ENCODE data around the gene SPRYD3.
"Not testable (repeated sequence)": the region's sequence is repeated elsewhere in the genome, so short reads cannot be mapped to it uniquely, and the experiment has no call there.

Gene SPRYD3

DNA sequence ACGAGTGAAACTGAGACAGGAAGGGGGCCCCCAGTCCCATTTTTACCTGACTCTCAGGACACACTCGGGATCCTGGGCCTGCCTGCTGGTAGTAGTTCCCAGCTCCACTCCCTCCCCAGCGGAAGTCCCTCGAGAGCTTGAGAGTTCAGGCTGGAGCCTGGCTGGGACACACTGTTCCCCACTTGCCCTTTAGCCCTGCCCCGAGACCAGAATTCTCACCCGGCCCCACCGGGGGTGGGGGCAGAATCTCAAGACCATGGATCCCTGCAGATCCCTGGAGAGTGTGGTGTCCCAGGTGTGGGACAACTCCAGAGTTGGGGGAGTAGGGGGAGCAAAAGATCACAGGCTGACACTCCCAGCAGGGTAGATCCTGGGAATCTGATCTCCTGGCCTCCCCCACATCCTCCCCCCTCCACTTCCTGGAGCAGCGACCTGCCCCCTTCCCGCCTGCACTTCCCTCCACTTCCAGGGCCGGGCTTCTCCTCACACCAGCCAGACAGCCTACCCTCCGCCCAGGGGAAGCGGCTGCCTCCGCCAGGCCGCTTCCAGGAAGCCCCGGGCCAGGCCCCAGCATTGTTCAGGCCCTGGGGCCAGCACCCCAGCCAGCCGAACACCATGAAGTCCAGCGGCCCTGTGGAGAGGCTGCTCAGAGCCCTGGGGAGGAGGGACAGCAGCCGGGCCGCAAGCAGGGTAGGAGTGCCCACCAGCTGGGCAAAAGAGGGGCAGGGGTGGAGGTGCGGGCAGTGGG is 29.4 kb downstream of the SPRYD3 start, which contains the start of gene TNS2:
TSS of gene TNS2 (plus strand) at position 495 of the 748 bp plus-strand sequence. CDS start at position 616, 121 bp downstream.
- DNase-seq = peak; percentile 68

DNA sequence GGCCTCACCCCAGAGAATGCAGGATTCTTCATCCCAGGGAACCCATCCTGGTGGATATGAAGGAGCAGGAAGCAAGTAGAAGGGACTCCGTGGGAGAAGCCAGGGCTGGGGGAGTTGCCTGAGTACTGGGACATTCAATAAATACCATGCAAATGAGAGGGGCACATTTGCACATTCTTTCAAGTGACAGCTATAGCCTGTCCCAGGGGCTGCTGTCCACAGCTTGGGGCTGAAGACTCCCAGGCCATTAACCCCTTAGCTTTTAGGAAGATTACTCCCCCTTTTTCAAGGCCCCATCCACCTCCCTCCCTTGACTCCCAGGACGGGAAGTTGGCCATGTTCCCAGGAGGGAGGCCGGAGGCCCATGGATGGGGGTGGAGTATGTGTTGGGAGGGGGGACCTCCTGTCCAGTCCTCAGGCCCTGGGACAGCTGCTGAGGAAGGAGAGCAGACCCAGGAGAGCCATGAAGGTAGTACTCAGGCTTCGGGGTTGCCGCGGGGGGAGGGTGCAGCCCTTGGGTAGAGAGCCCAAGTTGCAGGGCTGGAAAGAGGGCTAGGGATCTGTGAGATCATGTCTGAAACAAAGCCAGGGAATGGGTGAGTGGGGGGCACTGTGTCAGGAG is 30.3 kb downstream of the SPRYD3 start:
- peak; percentile 83 for DNase-seq

DNA sequence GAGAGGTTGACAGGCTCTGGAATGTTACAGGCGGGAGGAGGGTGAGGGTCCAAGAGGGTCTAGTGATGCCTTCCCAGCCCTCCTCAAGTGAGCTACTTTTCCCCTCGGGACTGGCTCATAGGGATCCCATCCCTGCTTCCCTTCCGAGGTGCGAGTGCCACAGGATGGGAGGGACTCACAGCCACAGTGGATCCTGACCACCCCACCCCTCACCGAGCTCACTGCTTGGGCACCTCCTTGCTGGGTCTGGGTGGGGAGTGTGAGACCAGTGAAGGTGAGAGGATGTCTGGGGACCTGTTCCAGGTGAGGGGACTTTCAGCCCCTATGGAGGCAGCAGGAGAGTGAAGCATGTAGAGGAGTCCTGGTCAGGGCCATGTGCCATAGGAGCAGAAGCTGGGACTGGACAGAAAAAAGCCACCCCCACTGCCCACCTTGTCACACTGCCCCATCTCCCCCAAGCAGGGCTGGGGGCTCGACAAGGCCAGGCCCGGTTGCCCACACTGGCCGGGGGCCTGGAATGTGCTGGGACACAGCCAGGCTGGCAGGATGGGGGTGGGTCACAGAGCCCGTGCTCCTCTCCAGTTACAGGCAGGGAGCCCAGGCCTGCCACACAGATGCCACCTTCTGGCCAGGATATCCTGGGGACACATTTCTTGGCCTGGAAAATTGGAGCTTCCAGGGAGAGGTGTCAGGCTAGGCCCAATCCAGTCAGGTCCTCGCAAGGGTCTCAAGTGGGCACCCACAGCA is 31.0 kb downstream of the SPRYD3 start:
- peak; percentile 63 for DNase-seq

DNA sequence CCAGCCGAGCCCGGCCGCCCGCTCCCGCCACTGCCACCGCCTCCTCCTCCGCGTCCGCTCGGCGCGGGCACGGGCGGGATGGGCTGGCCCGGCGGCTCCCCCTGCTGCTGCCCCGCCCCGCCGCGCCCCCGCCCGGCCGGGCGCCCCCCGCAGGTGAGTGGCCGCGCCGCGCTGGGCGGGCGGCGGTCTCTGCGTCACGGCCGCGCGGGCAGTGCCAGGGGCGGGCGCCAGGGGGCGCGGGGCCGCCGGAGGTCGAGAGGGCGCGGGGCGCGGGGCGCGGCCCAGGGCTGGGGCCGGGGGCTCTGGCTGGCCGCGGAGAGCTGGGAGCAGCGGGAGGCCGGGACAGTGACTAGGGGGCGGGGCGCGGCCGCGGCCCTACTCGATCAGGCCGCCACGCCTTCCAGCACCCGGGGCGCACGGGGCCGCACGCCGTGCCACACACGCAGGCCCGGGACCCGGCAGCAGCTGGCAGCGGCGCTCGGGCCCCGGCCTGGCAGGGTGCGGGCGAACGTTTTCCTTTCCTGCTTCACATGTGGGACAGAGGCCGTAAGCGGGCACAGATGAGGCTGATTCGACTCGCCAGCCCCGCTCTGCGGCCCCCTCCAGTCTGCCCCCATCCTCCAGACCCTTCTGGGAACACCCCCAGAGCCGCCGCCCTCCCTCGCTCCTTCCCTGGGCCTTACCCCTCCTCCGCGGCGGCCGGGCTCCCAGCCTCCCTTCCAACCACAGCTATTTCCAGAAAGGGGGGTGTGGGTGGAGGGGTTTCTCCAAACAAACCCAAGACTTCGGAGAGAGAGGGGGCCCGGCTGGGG is 31.8 kb downstream of the SPRYD3 start:
- peak; percentile 91 for DNase-seq

DNA sequence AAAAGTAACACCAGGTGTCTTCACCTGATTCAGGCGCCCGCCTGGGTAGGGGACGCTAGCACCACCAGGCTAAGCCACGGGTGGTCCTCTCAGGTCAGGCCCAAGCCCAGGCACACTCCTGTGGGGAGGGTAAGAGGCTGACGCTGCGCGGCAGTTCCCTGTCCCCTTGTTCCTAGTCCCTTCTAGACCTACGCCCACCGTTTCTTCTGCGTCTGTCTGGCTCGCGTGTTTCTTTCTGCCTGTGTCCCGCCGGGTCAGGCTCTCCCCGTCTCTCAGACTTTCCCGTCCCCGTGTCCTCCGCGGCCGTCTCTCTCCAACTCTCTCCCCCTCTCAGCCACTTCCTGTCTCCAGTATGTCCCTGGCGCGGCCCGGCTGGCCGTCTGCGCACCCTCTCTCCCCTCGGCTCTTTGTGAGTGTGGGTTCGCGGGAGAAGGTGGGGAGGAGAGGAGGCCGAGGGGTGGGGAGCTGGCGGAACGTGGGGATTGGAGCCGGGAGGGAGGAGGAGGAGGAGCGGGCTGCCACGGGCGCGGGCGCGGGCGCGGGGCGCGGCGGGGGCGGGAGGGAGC is 32.5 kb downstream of the SPRYD3 start:
- peak; percentile 94 for DNase-seq

DNA sequence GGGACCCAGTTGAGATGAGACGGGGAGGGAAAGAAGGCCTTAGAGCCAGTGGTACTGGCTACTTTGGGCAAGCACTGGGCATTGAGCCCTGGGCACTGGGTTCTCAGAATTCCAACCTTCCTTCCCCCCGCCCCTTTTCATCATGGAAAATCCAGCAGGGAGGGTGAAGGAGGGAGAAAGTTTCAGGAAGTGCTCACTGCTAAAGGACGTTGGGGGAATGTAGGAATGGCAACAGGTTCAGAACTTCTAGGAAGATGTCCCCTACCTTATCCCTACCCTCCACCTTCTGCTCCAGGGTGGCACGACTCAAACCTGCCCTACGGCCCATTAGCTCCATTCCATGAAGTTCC is 33.5 kb downstream of the SPRYD3 start:
- no peak for DNase-seq

DNA sequence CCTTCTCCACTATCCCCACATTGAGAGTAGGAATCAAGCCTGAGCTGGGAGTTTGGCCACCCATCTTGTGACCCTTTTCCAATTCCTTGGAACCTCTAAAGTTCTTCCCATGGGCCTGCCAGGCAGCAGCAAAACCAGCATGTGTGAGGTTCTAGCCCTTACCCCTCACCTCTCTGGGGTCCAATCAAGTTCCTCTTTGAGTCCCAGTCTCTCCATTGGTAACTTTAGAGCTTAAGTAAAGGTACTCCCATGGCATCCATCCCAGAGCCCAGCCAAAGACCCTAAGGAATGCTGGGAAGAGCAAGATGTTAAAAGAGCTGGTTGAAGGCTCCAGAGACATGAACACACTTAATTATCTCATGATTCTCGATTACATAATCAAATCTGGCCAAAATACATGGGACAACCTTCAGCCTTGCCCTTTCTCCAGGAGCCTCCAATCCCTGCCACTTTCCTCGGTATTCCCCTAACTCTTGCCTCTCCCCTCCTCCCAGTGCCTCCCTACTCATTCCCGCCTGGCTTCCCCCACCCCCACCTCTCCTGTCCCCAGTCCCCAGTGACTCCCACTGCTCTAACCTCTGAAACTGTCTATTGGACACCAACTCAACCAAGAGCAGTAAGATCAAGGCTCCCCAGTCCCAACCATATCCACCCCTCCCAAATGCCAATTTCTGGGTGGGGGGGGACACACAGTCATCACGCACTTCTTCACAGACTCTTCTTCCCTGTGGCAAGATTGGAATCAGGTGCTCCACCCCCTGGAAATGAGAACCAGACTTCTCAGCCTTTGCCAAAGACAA is 34.1 kb downstream of the SPRYD3 start:
- no peak for DNase-seq

DNA sequence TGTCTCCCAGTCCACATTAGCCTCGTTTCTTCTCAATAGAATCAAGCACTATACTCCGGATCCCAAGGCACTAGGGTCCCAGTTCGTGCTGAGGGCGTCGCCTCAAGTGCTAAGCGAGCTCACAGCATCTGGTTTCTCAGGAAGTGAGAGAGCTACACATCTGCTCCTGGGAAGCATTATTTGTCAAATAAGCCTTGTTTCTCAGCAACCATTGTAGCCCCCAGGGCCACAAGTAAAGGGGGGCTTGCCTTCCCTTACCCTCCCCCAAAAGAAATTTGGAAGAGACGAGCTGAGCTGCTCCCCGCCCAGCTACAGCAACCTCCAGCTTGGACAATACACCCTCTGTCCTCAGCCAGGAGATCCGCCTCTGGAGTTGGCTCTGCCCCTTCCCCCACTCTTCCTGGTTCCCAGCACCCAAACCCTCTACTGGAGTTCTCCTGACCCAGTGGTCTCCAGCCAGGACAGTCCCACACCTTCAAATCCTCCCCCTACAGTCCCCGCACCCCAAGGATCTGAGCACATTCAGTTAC is 35.1 kb downstream of the SPRYD3 start:
- DNase-seq = no peak

DNA sequence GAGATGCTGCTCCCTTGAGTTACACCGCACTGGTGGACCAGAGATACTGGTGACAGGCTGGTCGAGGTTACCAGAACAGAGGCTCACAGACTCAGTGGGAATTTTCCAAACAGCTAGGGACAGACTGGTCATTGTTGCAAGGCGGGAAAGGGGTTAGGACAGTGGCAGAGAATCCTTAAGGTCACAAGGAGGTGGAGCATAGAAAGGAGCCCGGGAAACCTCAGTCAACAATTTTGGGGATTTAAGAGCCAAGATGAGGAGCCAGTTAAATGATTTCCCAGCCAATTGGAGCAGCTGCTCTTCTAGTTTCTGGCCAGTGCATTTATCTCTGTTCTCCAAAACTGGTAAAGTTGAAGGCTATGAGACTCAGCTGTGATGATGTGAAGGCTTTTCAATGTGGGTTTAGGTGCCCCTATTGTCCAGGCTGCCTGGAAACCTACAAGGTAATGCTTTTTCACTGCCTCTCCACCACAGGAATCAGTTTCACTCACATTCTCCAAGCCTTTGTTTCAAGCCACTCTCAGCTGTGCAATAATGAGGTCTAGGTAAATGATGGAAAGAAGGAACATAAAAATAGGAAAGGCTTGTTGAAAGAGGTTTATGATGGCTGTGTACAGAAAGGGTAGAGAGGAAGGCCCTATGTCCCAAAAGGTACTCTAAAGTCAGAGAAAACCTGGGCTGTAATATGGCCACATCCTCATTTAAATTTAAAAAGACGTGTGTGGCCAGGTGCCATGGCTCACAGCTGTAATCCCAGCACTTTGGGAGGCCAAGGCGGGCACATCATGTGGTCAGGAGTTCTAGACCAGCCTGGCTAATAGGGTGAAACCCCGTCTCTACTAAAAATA is 36.4 kb downstream of the SPRYD3 start:
- DNase-seq = no peak

DNA sequence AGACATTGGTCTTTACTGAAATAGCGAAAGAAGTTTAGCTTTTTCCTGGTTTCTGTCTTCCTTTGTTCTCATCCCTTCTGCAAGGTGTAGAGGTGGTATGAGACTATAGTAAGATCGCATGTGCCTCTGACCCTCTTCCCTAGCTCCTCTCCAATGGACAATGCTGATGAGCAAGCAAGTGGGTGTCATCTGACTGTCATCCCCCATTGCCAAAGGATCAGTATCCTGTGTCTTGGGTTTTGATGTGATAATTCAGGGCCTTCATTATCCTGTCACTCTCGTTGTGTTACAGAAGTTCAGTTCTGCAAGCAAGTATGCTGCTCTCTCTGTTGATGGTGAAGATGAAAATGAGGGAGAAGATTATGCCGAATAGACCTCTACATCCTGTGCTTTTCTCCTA is 39.3 kb downstream of the SPRYD3 start:
- DNase-seq = no peak

DNA sequence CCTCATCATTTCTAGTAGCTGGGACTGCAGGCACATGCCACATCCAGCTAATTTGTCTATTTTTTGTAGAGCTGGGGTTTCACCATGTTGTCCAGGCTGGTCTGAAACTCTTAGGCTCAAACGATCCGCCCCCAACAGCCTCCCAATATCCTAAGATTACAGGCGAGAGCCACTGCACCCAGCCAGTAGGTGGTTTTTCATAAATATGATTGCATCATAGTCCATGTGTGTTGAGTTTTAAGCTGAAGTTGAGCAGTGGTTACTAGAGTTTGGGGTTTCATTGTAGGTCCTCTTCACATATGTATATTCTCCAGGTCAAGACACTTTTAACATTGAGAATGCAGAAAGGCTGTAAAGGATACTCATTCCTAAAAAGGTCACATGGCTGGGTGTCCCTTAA is 42.4 kb downstream of the SPRYD3 start:
- DNase-seq = no peak

DNA sequence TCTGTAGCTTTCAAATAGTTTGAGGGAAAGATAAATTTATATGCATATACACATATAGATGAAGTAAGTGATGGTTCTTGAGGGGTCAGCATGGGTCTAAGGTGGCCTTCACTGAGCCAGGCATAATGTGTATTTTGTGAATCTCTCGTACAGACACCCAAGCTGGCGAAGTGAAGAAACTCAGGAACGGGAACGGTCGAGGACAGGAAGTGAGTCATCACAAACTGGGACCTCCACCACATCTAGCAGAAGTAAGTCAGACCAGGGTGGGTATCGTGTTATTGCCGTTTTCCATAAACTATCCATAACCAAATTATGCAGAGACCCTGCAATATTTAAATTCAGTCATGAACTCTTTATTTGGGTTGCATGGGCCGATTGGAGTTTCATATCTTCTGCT is 44.7 kb downstream of the SPRYD3 start:
- DNase-seq = no peak

DNA sequence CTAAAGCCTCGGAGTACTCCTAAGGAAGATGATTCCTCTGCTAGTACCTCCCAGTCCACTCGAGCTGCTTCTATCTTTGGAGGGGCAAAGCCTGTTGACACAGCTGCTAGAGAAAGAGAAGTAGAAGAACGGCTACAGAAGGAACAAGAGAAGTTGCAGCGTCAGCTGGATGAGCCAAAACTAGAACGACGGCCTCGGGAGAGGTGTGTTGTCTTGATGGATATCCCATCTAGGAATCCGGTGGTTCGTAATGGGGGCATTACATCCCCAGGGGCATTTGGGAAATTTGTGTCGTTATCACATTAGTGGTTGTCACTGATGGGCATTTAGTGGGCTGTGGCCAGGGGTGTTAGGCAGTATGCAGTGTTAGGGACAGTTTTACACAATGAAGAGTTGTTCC is 45.4 kb downstream of the SPRYD3 start:
- not testable (repeated sequence) for DNase-seq

DNA sequence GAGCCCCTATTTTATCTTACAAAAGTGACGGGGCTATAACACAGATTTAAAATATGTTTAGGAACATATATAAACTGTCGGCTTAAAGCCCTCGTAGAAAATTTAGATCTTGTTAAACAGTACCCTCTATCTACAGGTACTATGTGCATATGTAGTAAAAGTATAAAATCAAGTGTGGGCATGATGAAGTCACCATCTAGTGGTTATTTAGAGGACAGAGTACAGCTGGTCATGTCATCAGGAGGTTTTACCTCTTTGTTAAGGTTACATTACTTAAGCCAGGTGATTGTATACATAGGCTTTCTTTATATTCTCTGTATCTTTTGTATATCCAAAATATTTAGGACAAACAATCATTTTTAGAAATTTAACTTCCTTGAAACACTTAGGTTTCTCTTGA is 47.6 kb downstream of the SPRYD3 start:
- no peak for DNase-seq

DNA sequence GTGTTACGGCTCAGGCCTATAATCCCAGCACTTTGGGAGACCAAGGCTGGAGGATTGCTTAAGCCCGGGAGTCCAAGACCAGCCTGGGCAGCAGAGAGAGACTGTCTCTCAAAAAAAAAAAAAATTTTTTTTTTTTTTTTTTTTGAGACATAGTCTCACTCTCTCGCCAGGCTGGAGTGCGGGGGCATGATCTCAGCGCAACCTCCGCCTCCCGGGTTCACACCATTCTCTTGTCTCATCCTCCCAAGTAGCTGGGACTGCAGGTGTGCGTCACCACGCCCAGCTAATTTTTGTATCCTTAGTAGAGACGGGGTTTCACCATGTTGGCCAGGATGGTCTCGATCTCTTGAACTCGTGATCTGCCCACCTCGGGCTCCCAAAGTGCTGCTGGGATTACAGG is 52.2 kb downstream of the SPRYD3 start:
- DNase-seq = not testable (repeated sequence)

DNA sequence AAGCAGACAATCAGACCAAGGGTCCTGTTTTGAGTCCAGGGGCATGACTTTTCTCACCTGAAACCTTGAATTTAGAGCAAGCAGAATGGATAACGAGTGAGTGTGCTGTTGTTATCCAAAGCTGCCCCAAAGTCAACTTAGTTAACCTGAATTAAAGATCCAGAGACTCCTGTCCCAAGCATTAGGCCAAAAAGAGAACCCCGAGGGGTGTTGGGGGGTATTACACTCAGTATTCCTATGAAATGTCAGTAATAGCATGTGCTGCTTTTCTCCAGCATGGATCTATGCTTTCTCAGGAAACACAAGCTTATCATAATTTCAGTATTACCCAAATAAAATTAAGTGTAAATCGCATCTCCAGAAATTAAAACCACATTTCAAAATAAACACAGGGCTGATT is 53.9 kb downstream of the SPRYD3 start:
- DNase-seq = no peak

DNA sequence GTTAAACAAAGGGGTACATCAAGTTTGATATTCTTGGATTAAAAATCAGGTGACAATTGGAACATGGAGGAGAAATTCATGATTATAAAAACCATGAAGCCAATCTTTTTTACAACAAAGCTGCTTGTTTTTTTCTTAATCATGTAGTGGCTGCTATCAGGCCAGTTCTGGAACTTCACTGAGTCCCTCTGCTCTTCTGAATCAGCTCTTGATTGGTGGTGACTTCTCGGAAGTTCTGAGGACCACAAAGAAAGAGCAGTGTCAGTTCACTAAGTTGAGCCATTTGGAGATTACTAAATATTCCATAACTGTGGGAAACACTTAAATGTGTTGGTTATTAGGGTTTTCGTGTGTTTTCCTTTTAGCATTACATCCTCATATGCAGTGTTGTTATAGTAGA is 64.5 kb downstream of the SPRYD3 start:
- no peak for DNase-seq

Measured in fibroblast of skin of back (primary cell).